ENCODE data around the gene AK1. TPM values are rescaled to one million over a fixed set of nuclear protein-coding genes. Genes with fewer than 3 reads are reported as not detected.

The AK1 gene
- total RNA-seq, 1 donor from 2014 or later: 58.3 TPM

GRCh38 chr9:127854184-127854806 is 23.2 kb downstream of the AK1 start, which contains the start of gene ENG:
Gene ENG, minus strand, starts transcription at chr9:127854658. Its CDS starts 303 bp downstream, at chr9:127854355.
- DNase-seq (ENCODE audit: low read depth): no peak
- H3K4me3 ChIP-seq (ENCODE audit: low read depth, low read length): peak within 1 kb of the TSS; percentile 54
- TF ChIP-seq CTCF (conservative IDR thresholded peaks at IDR 0.05; ENCODE audit: low read depth, low read length): no peak

GRCh38 chr9:127853312-127854183 is 23.9 kb downstream of the AK1 start:
- no peak for DNase-seq (ENCODE audit: low read depth)
- peak overlapping the region; percentile 54 for H3K4me3 ChIP-seq (ENCODE audit: low read depth, low read length)
- no peak for TF ChIP-seq CTCF (conservative IDR thresholded peaks at IDR 0.05; ENCODE audit: low read depth, low read length)

GRCh38 chr9:127852829-127853228 is 24.6 kb downstream of the AK1 start:
- peak overlapping the region; percentile 54 for H3K4me3 ChIP-seq (ENCODE audit: low read depth, low read length)
- no peak for TF ChIP-seq CTCF (conservative IDR thresholded peaks at IDR 0.05; ENCODE audit: low read depth, low read length)
- no peak for DNase-seq (ENCODE audit: low read depth)

GRCh38 chr9:127850286-127850830 is 27.1 kb downstream of the AK1 start:
- H3K4me3 ChIP-seq (ENCODE audit: low read depth, low read length): no peak overlapping the region
- no peak for DNase-seq (ENCODE audit: low read depth)
- no peak for TF ChIP-seq CTCF (conservative IDR thresholded peaks at IDR 0.05; ENCODE audit: low read depth, low read length)

GRCh38 chr9:127848756-127849504 is 28.5 kb downstream of the AK1 start:
- no peak for TF ChIP-seq CTCF (conservative IDR thresholded peaks at IDR 0.05; ENCODE audit: low read depth, low read length)
- no peak for DNase-seq (ENCODE audit: low read depth)
- H3K4me3 ChIP-seq (ENCODE audit: low read depth, low read length): no peak overlapping the region

GRCh38 chr9:127847833-127848755 is 29.4 kb downstream of the AK1 start:
- DNase-seq (ENCODE audit: low read depth): no peak
- TF ChIP-seq CTCF (conservative IDR thresholded peaks at IDR 0.05; ENCODE audit: low read depth, low read length): no peak
- no peak overlapping the region for H3K4me3 ChIP-seq (ENCODE audit: low read depth, low read length)

Measured in epithelial cell of proximal tubule (primary cell).